HFFc6 (cell line): Measurements from ENCODE around the gene FLCN. TPM values are rescaled to one million over a fixed set of nuclear protein-coding genes. Genes with fewer than 3 reads are reported as not detected.
A peak's percentile ranks its signal among the peaks of the same experiment; 100 is the strongest.

Source experiments
- DNase-seq: peaks from one replicate; pipeline ENCODE4 v3.0.0-alpha.2; 2018
- H3K27ac Mint-ChIP-seq: 2 replicates; pipeline ENCODE4 v1.8.0; 2020; ENCODE audit warnings: mild to moderate bottlenecking, mixed read lengths
- H3K27me3 Mint-ChIP-seq: 2 replicates; pipeline ENCODE4 v1.8.0; 2021; ENCODE audit warnings: mild to moderate bottlenecking, moderate library complexity, mixed read lengths; ENCODE audit not compliant: insufficient read depth
- H3K36me3 Mint-ChIP-seq: 2 replicates; pipeline ENCODE4 v1.8.0; 2021; ENCODE audit warnings: low read depth, mixed read lengths
- H3K4me1 Mint-ChIP-seq: 2 replicates; pipeline ENCODE4 v1.8.0; 2020; ENCODE audit warnings: low read depth, mixed read lengths
- H3K4me3 Mint-ChIP-seq: 2 replicates; pipeline ENCODE4 v1.8.0; 2020; ENCODE audit warnings: mild to moderate bottlenecking, moderate library complexity, mixed read lengths
- H3K9me3 Mint-ChIP-seq: 2 replicates; pipeline ENCODE4 v1.8.0; 2020; ENCODE audit warnings: mild to moderate bottlenecking, mixed read lengths
- total RNA-seq, 6 experiments: library from RNA; stranded (reverse); fragmentation: NEBNext Ultra II Directional; extraction: Animal tissue kit (Norgen Biotek cat#: 25700); gene quantifications; 2 replicates in 1 of 6; 3 replicates in 5 of 6; pipeline ENCODE4 v1.2.3, GENCODE V29; 2021
- TF ChIP-seq, protein P1 (sequence below): fragments of 200-600 bp; sonication (generic); IDR thresholded peaks from 2 replicates; pipeline ENCODE4 v1.5.0; 2021; ENCODE audit warnings: antibody characterized with exemption, mild to moderate bottlenecking

FLCN gene
- total RNA-seq, 6 experiments from 2014 or later, result 15.8 to 19.2 (median 17.3) TPM

DNA sequence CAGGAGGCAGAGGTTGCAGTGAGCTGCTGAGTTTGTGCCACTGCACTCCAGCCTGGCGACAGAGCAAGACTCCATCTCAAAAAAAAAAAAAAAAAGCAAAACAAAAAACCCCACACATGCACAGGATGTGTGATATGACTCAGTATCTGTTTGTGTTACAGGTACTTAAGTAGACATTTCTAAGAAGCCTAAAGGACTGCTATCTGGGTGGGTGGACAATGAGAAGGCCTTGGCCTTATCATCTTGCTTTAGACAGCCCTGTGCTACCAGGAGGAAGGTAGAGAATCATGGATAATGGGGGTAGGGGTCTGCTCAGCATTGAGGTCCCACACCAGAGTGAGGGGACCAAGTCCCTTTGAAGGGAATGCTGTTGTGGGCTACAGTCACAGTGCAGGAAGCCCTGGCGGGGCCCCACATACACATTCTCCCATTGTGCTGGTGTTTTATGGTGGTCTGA lies 57.6 kb downstream of the FLCN start:
- TF ChIP-seq, protein P1, sequence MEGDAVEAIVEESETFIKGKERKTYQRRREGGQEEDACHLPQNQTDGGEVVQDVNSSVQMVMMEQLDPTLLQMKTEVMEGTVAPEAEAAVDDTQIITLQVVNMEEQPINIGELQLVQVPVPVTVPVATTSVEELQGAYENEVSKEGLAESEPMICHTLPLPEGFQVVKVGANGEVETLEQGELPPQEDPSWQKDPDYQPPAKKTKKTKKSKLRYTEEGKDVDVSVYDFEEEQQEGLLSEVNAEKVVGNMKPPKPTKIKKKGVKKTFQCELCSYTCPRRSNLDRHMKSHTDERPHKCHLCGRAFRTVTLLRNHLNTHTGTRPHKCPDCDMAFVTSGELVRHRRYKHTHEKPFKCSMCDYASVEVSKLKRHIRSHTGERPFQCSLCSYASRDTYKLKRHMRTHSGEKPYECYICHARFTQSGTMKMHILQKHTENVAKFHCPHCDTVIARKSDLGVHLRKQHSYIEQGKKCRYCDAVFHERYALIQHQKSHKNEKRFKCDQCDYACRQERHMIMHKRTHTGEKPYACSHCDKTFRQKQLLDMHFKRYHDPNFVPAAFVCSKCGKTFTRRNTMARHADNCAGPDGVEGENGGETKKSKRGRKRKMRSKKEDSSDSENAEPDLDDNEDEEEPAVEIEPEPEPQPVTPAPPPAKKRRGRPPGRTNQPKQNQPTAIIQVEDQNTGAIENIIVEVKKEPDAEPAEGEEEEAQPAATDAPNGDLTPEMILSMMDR, result no peak

DNA sequence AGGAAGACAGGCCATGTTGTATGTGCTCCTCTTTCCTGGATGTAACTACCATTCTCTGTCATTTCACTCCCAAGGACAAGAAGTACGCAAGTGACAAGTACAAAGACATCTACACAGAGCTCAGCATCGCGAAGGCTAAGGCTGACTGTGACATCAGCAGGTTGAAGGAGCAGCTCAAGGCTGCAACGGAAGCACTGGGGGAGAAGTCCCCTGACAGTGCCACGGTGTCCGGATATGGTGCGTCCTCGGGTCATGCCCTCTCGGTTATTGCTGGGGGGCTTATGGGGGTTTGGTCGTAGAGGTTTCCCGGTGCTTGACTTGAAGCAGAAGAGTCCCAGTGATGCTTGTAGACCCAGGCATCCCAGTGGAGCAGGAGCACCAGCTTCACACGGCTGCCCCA lies 59.8 kb downstream of the FLCN start:
- no peaks in the 10 kb centered on the region for H3K9me3 Mint-ChIP-seq
- peaks cover 39% of the 10 kb centered on the region for H3K36me3 Mint-ChIP-seq
- peaks cover 23% of the 10 kb centered on the region for H3K4me1 Mint-ChIP-seq
- H3K27ac Mint-ChIP-seq, result peak overlapping the region; percentile 5; the same call in 1 of the 2 replicates
- H3K27me3 Mint-ChIP-seq, result peaks cover 8% of the 10 kb centered on the region; the same call in 1 of the 2 replicates
- TF ChIP-seq, protein P1, result no peak
- no peak overlapping the region for H3K4me3 Mint-ChIP-seq
- no peak for DNase-seq

More for the DNA sequence above, 57.6 kb downstream of the FLCN start:
- Mint-ChIP-seq H3K36me3 (peaks cover 44% of the 10 kb centered on the region), H3K27me3 (peaks cover 5% of the 10 kb centered on the region), H3K4me1 (peaks cover 24% of the 10 kb centered on the region), H3K4me3 (no peak overlapping the region), H3K27ac (peak overlapping the region; percentile 38), H3K9me3 (no peaks in the 10 kb centered on the region)
- DNase-seq, result no peak

DNA sequence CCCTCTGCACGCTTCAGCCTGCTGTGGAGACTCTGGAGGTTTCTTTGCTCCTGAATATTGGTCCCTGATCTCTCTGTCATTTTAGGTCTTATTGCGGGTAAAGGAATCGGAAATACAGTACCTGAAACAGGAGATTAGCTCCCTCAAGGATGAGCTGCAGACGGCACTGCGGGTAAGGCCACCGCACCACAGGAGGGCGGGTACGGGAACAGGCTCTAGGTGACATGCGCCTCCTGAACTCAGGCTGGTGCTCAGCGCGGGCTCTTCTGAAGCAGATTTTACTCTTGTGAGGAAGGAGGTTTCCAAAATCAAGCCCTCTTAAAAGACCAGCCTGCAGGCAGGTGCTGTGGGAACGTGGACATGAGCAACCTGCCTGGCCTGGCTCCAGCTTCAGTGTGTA lies 60.6 kb downstream of the FLCN start:
- Mint-ChIP-seq H3K36me3 (peaks cover 35% of the 10 kb centered on the region), H3K9me3 (no peaks in the 10 kb centered on the region), H3K4me3 (no peak overlapping the region), H3K27ac (no peak overlapping the region), H3K27me3 (peaks cover 10% of the 10 kb centered on the region), H3K4me1 (peaks cover 15% of the 10 kb centered on the region)
- TF ChIP-seq, protein P1, result no peak
- DNase-seq, result no peak

DNA sequence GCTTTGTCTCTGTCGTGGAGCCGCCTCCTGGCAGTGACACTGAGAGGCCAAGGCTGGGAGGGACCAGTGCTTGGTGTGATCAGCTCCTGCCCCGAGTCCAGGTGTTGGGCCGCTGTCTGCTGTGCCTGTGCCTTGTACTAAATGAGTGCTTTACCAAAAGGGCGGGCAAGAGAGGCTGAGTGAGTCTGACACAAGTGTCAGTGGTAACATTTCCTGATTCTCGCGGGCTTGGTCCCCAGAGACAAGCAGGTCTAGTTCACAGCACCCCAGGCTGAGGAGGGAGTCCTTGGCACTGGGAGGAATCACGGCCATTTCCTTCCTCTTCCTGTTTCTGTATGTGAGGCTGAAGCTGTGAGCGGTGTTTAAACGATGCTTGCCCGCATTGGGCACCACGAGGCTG lies 61.1 kb downstream of the FLCN start:
- TF ChIP-seq, protein P1, result no peak
- DNase-seq, result no peak
- Mint-ChIP-seq H3K27ac (no peak overlapping the region), H3K27me3 (peaks cover 12% of the 10 kb centered on the region), H3K4me3 (no peak overlapping the region), H3K4me1 (peaks cover 14% of the 10 kb centered on the region), H3K9me3 (no peaks in the 10 kb centered on the region), H3K36me3 (peaks cover 34% of the 10 kb centered on the region)

DNA sequence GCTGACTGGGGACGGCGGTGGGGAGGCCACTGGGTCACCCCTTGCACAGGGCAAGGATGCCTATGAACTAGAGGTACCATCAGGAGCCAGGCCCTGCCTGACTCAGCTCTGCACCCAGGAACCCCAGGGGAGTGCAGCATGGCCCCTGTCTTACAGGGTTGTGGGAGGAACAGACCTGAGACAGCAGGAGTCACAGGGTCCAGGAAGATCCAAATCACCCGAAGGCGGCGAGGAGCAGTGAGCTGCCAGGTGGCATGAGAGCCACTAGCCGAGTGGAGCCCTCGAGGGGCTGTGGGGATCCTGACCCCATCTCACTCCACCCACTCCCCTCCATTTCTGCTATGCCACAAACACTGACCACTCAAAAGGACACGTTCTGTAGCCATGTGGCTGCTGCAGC lies 61.6 kb downstream of the FLCN start:
- no peaks in the 10 kb centered on the region for H3K9me3 Mint-ChIP-seq
- no peak for DNase-seq
- peaks cover 9% of the 10 kb centered on the region for H3K4me1 Mint-ChIP-seq
- TF ChIP-seq, protein P1, result no peak
- H3K36me3 Mint-ChIP-seq, result peaks cover 28% of the 10 kb centered on the region
- H3K4me3 Mint-ChIP-seq, result no peak overlapping the region
- H3K27ac Mint-ChIP-seq, result no peak overlapping the region
- peaks cover 9% of the 10 kb centered on the region for H3K27me3 Mint-ChIP-seq

DNA sequence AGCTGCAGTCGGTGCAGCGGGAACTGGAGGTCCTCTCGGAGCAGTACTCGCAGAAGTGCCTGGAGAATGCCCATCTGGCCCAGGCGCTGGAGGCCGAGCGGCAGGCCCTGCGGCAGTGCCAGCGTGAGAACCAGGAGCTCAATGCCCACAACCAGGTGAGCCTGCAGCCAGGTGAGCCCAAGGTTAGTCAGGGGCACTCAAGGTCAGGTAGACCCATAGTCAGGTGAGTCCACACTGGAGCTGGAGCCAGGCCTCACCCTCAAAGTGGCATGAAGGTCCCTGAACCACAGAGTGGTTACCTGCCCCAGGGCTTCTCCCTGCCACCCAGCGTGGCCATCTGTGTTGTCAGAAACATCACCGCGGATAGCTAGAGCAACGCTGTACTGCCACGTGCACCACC lies 63.0 kb downstream of the FLCN start:
- TF ChIP-seq, protein P1, result no peak
- no peak for DNase-seq
- H3K27ac Mint-ChIP-seq, result no peak overlapping the region
- H3K4me1 Mint-ChIP-seq, result 0 out of 2 replicates have a peak, but pooled peaks cover 4% of the 10 kb centered on the region
- peaks cover 22% of the 10 kb centered on the region for H3K36me3 Mint-ChIP-seq
- no peak overlapping the region for H3K4me3 Mint-ChIP-seq
- H3K27me3 Mint-ChIP-seq, result peaks cover 9% of the 10 kb centered on the region
- H3K9me3 Mint-ChIP-seq, result no peaks in the 10 kb centered on the region
